HUDEP-2 (cell line): ENCODE data around the gene SNX15.
"Not testable (repeated sequence)": the region's sequence is repeated elsewhere in the genome, so short reads cannot be mapped to it uniquely, and the experiment has no call there.

Experiments used
- DNase-seq, 76 experiments: peaks; one replicate each; lab custom pipeline; 2025; ENCODE audit not compliant: unreplicated experiment in 76 of 76; lab: John Stamatoyannopoulos, UW

SNX15 gene, protein sequence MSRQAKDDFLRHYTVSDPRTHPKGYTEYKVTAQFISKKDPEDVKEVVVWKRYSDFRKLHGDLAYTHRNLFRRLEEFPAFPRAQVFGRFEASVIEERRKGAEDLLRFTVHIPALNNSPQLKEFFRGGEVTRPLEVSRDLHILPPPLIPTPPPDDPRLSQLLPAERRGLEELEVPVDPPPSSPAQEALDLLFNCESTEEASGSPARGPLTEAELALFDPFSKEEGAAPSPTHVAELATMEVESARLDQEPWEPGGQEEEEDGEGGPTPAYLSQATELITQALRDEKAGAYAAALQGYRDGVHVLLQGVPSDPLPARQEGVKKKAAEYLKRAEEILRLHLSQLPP

DNA sequence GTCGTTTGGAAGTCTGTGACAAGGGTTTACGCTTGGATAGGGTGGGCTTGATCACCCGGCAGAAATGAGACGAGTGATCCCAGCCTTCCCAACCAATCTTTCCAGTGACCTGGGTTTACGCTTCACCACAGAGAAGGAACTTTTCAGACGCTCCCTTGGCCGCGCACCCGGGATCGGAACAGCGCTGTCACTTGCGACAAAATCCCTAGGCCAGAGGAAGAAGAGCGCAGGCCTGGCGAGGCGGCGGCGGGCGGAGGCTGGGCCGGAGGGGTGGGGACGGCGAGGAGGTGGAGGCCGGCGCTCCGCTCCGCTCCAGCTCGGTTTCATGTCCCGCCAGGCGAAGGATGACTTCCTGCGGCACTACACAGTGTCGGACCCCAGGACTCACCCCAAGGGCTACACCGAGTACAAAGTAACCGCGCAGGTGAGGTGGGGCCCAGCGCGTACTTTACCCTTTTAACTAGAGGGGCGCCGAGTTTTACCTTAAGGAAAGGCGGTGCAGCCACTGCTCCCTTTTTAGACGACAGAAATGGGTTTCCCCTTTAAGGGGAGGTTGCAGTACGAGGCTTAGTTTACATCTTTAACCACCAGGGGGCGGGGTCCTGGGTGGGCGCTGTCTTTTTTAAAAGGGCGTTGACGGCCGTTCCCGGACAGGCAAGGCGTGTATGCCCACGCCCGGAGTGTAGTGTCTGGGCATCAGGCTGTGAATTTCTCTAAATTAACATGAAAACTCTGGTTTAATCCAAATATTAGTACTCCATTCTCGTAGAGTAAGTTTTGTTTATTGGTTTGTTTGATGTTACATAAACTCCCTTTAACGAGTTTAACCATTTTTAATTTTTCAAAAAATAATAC is at the start of gene SNX15:
SNX15 (plus strand) TSS at position 227 of the 855 bp plus-strand sequence; CDS start at position 326, 99 bp downstream.
- DNase-seq, result peak in 75 of 76 experiments; percentile 30 to 96 (median 88)

DNA sequence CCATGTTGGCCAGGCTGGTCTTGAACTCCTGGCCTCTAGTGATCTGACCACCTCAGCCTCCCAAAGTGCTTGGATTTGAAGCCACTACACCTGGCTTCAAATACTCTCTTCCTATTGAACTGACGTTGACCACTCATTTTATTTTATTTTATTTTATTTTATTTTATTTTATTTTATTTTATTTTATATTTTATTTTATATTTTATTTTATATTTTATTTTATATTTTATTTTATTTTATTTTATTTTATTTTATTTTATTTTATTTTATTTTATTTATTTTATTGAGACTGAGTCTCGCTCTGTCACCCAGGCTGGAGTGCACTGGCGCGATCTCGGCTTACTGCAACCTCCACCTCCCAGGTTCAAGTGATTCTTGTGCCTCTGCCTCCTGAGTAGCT is 43.9 kb upstream of the SNX15 start:
- not testable (repeated sequence) for DNase-seq

DNA sequence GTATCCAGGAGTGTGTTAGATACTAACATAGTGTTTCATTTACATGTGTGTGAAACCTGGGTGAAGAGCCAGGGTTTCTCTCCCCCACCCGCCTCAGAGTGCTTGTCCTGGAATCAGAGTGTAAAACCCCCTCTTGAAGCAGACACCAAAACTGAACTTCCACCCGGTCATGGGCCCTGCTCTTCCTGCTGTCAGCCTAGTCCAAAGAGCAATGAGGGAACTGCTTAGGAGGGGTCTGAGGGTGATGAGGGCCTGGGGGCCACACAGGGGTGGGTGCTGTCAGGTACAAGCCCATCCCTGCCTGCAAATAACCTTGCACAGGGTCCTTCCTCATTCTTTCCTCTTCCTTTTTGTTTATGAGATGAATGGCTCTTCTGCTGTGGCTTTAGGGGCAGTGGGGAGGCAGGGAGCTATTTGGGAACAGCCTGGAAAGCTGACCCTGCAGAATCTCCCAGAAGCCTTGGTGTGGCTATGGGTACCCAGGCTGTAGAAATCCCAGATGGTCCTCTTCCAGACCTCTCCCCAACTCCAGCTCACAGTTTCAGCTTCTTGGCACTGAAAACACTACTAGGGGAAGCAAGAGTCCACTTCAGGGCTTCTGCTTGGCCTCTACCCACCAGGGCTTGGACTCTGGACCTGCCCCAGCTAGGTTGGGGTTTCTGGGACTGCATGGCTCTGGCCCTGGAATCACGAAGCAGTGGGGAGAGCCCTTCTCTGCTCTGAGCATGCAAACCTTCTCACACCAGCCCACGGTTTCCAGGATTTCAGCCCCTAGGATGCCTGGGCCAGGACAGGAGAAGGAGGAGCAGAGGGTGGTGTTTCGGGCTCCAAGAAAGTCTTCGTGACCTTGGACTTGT is 39.0 kb upstream of the SNX15 start:
- DNase-seq, result no peak

DNA sequence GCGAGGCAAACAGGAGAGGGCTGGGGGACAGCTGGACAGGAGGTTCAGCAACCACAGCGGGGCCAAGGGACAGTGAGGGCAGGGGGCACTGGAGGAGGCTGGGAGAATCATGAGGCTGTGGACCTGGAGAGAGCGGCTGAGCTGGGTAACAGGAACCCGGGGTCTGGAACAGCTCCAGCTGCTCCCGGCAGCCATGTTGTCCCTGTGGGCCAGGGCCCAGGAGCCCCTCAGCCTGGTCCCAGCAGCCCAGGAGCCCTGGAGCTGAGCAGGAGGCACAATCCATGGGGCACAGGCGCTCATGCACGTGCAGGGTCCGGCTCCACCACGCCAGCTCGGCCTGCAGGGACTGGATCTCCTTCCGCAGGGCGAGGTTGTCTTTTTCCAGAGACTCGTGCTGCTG is 37.8 kb upstream of the SNX15 start:
- DNase-seq, result no peak

DNA sequence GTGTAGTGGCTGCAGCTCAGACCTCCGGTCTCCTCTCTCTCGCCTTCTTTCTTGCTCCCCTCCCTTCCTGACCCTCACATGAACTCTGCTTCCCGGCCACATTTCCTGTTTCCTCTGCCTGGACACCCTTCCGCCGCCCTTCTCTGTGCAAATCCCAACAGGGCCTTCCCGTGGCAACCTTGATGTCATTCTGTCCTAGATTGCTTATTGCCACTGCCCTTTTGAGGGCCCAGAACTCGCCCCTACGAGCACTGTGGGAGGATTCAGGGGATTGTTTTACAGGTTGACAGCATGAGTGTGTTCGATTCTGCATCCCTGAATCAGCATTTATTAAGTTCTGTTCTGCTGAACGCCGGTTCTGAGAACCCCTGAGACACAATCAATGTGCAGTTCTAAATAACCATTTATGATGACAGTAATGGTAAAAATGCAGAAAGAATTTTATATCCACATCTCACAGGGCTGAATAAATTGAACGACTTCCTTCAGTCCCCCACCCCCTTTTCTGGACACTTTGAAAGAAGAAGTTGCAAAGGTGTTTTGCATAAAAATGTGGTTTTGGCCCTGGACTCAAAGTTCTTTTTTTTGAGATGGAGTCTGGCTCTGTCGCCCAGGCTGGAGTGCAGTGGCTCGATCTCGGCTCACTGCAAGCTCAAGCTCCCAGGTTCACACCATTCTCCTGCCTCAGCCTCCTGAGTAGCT is 36.9 kb upstream of the SNX15 start:
- no peak for DNase-seq

DNA sequence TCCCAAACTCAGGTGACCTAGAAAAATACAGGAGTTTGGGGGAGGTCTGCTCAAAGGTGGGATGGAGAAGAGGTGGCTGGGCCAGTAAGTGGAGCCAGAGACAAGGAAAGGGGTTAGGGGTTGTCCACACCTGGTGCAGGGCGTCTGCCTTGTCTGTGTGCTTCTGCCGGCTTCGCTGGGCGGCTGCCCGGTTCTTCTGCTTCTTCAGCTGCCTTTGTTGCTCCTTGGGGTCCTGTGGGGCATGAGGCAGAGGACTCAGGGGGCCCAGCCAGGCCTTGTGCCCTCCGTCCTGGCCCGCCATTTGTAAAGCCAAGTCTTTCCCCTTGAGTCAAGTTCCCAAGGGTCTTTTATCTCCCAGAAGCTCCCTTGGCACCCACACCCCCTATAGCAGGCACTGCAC is 32.9 kb upstream of the SNX15 start:
- DNase-seq, result no peak

DNA sequence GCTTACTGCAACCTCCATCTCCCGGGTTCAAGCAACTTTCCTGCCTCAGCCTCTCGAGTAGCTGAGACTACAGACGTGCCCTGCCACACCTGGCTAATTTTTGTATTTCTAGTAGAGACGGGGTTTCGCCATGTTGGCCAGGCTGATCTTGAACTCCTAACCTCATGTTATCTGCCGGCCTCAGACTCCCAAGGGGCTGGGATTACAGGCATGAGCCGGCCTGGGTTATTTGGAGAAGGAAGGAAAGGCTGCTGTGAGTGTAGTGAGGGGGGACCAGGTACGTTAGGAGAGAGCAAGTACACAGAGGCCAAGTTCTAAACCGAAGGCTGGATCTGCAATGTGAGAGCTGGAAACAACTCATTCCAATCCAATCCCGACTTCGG is 30.9 kb upstream of the SNX15 start:
- DNase-seq, result no peak

DNA sequence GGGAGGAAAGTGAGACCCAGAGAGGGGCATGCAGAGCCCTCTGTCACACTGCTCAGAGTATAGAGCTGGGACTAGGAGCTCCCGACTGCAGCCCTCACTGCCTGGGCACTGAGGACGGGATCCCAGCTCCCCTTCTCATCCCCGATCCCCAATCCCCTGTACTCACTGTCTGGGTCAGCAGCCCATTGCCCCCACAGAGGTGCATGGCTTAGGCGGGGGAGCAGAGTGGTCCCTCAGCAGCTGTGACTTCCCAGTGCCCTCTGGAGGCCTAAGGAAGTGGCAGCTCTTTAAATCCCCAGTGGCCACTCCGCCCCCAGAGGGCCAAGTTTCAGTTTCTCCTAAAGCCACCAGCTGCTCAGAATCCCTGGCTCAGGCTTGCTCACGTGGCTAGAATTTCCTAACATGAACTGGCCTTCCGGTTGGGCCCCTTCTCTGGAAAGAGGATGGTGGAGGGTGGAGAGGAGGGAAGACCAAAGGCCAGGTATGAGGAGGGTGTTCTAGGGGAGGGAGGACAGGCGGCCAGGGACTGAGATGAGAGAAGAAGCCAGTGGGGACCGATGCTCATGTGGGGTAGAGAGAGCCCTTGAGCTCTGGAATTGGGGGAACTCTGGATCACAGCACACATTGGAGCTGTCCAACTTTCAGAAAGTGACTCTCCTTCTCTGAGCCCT is 30.4 kb upstream of the SNX15 start, which contains the start of gene BATF2:
BATF2 (minus strand) TSS at position 262 of the 671 bp plus-strand sequence; CDS start at position 205, 57 bp downstream.
- peak in 19 of 76 experiments; percentile 3 to 27 (median 19) for DNase-seq

DNA sequence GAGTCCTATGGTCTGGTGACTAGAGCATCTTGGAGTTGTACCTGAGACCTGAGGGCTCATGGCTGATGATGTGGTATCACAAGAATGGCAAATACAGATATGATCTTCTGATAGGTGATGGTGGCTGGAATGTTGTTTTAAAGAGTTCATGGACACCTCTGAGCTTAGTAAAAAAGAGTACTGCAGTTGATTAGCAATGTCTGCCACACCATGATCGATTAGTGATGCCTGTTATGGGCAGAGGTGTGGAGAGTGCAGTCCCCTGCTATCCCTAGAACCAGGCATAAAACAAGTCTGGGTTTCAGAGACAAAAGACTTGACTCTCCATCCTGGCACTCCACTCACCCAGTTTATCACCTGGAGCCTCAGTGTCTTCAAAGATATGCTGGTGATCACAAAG is 29.1 kb upstream of the SNX15 start:
- DNase-seq, result peak in 1 of 76 experiments; percentile 4

DNA sequence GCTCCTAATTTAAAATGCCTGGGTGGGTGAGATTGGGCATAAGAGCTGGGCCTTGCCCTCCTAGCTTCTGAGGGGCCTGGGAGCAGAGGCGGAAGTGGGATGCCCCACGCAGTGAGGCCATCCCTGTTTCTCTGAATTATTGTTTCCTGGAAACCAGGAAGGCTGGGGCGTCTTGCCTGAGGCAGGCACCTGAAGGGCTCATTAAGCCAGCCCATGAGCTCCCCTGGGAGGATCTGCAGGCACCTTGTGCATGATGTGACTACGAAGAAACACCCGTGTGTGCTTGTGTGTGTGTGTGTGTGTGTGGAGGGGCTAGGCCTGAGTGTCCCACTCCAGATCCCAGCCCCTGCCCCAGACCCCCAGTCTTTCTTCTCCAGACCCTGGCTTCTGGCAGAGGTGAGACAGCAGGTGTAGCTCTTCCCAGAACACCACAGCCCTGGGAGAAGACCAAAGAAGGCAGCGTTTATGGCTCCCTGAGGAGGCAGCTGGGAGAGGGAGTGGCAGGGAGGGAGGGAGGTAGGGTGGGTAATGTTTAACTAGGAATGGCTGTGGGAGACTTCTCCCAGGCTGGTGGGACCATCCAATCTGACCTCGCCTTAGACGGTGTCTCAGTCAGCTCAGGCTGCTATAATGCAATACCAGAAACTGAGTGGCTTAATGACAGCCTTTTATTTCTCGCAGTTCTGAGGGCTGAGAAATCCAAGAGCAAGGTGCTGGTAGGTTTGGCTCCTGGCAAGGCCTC is 28.4 kb upstream of the SNX15 start:
- DNase-seq, result no peak

DNA sequence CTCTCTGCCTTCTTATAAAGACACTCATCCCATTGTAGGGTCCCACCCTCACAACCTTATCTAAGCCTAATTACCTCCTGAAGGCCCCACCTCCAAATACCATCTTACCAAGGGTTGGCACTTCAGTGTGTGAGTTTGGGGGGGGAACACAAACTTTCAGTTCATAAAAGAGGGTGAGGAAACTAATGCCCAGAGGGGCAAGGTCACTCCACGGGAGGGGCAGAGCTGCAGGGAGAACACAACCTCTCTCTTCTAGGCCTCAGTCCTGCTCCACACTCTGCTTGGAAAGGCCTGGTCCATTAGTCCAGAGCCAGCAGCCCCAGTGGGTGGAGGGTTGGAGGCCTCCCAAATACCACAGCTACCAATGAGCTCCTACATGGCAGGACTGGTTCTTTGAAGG is 27.8 kb upstream of the SNX15 start:
- no peak for DNase-seq

DNA sequence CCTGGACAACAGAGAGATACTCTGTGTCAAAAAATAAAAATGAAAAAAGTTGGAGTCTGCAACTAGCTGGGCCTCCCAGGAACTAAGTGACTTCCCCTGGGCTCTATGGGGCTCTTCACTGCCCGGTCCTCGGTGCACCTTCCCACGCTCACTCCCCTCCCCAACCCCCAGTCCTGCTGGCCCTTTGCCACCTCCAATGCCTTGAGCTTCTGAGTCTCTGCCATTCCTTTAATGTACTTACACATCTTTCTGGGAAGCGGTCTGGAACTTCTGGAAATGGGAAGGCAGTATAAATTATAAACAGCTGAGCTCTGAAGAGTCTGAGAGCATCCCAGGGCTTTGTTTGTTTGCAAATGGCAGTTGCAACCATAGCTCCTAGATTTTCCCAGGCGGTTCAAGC is 24.5 kb upstream of the SNX15 start:
- DNase-seq, result no peak

DNA sequence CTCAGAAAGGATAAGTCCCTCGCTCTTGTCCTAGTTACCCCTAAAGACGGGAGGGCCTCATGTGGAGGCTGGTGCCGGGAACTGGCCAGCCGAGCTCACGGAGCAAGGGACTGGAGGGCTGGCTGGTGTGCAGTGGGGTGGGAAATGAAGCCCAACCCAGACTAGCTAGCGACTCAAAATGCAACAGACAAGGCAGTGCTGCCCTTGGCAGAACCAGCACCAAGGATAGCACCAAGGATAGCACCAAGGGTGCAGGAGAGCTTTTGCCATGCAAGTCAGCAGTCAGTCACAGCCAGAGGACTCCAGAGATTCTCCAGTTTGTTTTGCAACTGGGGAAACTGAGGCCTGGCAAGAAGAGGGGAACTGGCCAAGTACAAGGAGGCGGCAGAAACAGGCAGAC is 24.0 kb upstream of the SNX15 start:
- DNase-seq, result no peak

DNA sequence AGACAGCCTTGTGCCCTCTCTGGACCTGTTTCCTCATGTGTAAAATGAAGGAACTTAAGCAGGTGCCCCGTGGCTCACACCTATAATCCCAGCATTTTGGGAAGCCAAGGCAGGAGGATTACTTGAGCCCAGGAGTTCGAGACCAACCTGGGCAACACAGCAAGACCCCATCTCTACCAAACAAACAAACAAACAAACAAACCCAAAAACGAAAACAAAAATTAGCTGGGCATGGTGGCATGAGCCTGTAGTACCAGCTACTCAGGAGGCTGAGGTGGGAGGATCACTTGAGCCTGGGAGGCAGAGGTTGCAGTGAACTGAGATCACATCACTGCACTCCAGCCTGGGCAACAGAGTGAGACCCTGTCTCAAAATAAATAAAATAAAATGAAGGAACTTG is 23.3 kb upstream of the SNX15 start:
- not testable (repeated sequence) for DNase-seq

DNA sequence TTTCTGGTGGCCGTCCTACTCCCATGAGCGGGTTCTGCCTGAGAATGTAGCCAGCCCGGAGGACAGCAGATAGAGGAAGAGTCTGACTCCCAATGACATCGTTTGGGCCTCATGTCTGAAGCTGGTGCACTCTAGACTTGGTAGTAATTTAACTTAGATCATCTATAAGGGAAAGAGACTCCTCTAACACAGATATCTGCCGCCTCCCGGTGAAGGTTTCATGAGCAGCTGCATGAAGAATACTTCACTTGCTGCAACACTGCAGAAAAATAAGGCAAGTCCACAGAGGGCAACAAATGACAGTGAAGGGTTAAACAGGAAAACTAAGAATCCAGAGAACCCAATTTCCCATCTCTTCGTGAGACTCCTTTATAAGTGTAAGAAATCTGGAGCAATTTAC is 19.2 kb upstream of the SNX15 start:
- no peak for DNase-seq

DNA sequence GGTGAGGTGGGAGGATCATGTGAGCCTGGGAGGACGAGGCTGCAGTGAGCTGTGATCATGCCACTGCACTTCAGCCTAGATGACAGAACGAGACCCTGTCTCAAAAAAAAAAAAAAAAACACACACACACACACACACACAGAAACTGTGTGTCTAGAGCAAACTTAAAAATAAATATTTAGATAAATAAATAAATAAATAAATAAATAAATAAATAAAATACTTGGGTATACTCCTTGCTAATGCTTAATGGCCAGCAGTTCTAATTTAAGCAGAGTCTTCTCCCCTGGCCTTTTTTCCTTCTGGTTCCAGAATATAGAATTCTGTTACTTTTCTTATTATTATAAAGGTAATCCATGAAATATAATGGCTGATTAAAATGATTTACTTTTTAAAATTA is 18.4 kb upstream of the SNX15 start:
- DNase-seq, result no peak

DNA sequence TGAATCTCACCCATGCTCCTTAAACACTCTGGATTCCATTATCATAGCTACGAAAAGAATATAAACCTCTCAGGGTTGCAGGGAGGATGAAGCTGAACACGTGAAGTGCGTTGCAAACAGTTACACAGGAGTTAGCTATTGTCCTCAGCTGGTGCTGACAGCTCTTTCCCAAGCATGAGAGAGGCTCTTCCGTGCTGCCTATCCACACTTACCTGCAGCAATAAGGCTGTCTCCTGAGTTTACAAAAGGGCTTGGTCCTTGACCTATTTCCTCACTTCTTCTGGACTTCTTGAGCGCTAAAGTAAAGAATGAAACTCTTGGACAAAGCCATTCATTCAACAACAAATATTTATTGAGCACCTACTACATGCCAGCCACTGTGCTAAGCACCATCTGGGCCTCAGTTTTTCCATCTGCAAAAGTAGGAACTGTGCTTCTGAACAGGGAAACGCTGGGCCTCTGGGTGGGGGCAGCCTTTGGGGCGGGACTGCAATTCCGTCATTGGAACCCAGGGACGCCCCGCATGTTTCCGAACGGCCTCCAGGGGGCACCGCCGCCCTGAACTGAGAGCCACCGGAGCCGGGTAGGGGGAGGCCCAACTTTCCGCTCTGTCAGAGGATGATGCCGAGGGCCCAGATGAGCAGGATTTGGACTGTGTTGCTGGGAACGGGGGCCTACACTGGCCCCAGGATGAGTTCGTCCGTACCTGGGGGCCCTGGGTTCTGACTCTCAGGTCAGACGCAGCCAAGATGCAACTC is 13.9 kb upstream of the SNX15 start:
- DNase-seq, result peak in 73 of 76 experiments; percentile 53 to 92 (median 82)
